BLaER1 treated with 17β-estradiol and CSF1 and Interleukin-3, amounts not matched to agents 10 nM and 100 nM (cell line): ENCODE measurements around the gene KCNK6.

ENCODE experiments used
- H3K27ac ChIP-seq, 11 experiments: shearing (Covaris generic); formaldehyde crosslinking; 2 replicates each; pipeline ENCODE4 v1.8.1; 2022
- H3K27me3 ChIP-seq, 11 experiments: shearing (Covaris generic); formaldehyde crosslinking; 2 replicates each; pipeline ENCODE4 v1.8.1; 2022
- H3K36me3 ChIP-seq, 11 experiments: shearing (Covaris generic); formaldehyde crosslinking; 2 replicates each; pipeline ENCODE4 v1.8.1; 2022
- H3K4me1 ChIP-seq, 10 experiments: shearing (Covaris generic); formaldehyde crosslinking; 2 replicates each; pipeline ENCODE4 v1.8.1; 2022
- H3K4me2 ChIP-seq, 11 experiments: shearing (Covaris generic); formaldehyde crosslinking; 2 replicates each; pipeline ENCODE4 v1.8.1; 2022
- H3K4me3 ChIP-seq, 10 experiments: shearing (Covaris generic); formaldehyde crosslinking; 2 replicates each; pipeline ENCODE4 v1.8.1; 2022
- H3K9ac ChIP-seq, 11 experiments: shearing (Covaris generic); formaldehyde crosslinking; 2 replicates each; pipeline ENCODE4 v1.8.1; 2022
- H3K9me3 ChIP-seq, 11 experiments: shearing (Covaris generic); formaldehyde crosslinking; replicated peaks in 1 of 11; 2 replicates each; pipeline ENCODE4 v1.8.1; 2022
- H4K20me1 ChIP-seq, 11 experiments: shearing (Covaris generic); formaldehyde crosslinking; 2 replicates each; pipeline ENCODE4 v1.8.1; 2022
- Cebpa-rat ChIP-seq, 11 experiments: shearing (Covaris generic); IDR thresholded peaks; 2 replicates each; pipeline ENCODE4 v1.8.1; 2022

The KCNK6 gene

DNA sequence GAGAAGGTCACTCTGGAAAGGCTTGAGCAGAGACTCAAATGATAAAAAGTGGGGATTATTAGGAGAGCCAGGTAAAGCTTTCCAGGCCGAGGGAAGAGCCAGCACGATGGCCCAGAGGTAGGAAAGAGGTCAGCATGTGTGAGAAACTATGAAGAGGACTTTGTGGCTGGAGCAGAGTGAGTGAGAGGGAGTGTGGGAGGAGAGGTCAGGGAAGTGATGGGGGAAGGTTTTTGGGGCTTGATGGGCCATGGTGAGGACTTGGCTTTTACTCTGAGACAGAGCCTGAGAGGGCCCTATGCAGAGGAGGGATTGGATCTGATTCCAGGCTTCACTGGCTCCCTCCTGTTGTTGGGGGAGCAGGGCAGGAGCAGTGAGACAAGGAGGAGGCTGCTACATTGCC, 21.3 kb downstream of the KCNK6 start:
- Histone ChIP-seq H3K9ac (no peak overlapping the region), H3K4me1 (peaks cover 6 to 10% (median 9%) of the 10 kb centered on the region in 10 experiments; a peak in 19 of 20 replicates), H3K9me3 (no peaks in the 10 kb centered on the region), H4K20me1 (no peaks in the 10 kb centered on the region; a peak in 1 of 22 replicates), H3K4me3 (no peak overlapping the region), H3K4me2 (no peak overlapping the region), H3K36me3 (no peaks in the 10 kb centered on the region; a peak in 2 of 22 replicates), H3K27me3 (no peaks in the 10 kb centered on the region), H3K27ac (no peak overlapping the region)
- TF ChIP-seq Cebpa-rat (IDR thresholded peaks at IDR 0.05), result no peak

DNA sequence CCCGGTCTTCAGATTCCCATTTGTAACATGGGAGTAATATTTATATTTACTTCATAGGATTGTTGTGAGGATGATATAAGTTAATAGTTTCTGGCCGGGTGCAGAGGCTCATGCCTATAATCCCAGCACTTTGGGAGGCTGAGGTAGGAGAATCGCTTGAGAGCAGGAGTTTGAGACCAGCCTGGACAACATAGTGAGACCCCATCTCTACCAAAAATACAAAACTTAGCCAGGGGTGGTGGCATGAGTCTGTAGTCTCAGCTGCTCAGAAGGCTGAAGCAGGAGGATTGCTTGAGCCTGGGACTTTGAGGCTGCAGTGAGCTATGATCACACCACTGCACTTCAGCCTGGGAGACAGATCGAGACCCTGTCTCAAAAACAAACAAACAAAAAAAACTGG, 27.2 kb downstream of the KCNK6 start:
- Histone ChIP-seq H3K27me3 (no peaks in the 10 kb centered on the region), H3K27ac (no peak overlapping the region), H3K36me3 (no peaks in the 10 kb centered on the region; a peak in 2 of 22 replicates), H3K4me2 (no peak overlapping the region), H4K20me1 (no peaks in the 10 kb centered on the region), H3K4me3 (no peak overlapping the region), H3K9ac (no peak overlapping the region), H3K9me3 (no peaks in the 10 kb centered on the region), H3K4me1 (peaks cover 0 to 4% (median 2%) of the 10 kb centered on the region in 10 experiments; a peak in 13 of 20 replicates)
- no peak for TF ChIP-seq Cebpa-rat (IDR thresholded peaks at IDR 0.05)

DNA sequence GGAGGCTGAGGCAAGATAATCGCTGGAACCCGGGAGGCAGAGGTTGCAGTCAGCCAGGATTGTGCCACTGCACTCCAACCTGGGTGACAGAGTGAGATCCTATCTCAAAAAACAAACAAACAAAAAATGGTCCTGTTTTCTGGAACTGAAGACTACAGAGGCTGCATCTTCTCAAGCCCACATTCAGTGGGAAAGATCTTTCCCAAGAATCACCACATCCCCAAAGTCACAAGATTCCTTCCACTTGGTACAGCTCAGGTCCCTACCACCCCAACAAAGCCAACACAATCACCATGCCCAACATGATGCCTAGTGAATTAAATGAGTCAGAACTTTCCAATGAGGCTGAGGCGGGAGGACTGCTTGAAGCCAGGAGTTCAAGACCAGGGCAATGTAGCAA, 31.2 kb downstream of the KCNK6 start:
- H3K9ac ChIP-seq, result no peak overlapping the region
- TF ChIP-seq Cebpa-rat (IDR thresholded peaks at IDR 0.05), result no peak
- no peaks in the 10 kb centered on the region for H3K36me3 ChIP-seq
- H3K9me3 ChIP-seq, result no peaks in the 10 kb centered on the region
- no peak overlapping the region for H3K27ac ChIP-seq
- no peaks in the 10 kb centered on the region for H3K27me3 ChIP-seq
- H3K4me1 ChIP-seq, result peaks cover 0 to 17% (median 12%) of the 10 kb centered on the region in 10 experiments; a peak in 14 of 20 replicates
- no peak overlapping the region for H3K4me2 ChIP-seq
- no peaks in the 10 kb centered on the region for H4K20me1 ChIP-seq
- no peak overlapping the region for H3K4me3 ChIP-seq

DNA sequence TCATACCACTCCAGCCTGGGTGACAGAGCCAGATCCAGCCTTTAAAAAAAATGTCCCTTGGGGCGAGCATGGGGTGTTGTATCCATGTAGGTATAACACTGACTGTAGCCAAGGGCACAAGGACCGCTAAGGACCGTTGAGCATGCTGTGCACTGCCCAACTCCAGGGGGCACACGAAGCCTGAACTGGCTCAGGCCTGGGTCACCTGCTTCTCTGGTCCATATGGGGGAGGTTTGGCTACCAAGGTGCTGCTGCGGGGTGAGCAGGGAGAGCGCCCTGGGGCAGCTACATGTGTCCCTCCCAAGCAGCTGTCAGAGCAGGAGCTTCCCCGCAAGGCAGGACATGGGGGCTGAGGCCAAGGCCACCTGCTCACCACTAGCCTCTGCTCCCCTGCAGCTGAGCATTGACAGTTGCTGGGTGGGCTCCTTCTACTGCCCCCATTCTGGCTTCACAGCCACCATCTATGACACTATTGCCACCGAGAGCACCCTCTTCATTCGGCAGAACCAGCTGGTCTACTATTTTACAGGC, 32.3 kb downstream of the KCNK6 start:
- H3K9me3 ChIP-seq, result no peaks in the 10 kb centered on the region
- no peaks in the 10 kb centered on the region for H3K36me3 ChIP-seq
- peak overlapping the region in 8 of 11 experiments; percentile 10 to 64 (median 52); a peak in 14 of 22 replicates for H3K4me2 ChIP-seq
- peaks cover 0 to 17% (median 12%) of the 10 kb centered on the region in 10 experiments; a peak in 14 of 20 replicates for H3K4me1 ChIP-seq
- peaks cover 0 to 8% (median 0%) of the 10 kb centered on the region in 11 experiments; a peak in 1 of 22 replicates for H4K20me1 ChIP-seq
- no peak overlapping the region for H3K27ac ChIP-seq
- H3K4me3 ChIP-seq, result no peak overlapping the region
- peak overlapping the region in 1 of 11 experiments; percentile 29; a peak in 1 of 22 replicates for H3K9ac ChIP-seq
- no peaks in the 10 kb centered on the region for H3K27me3 ChIP-seq
- TF ChIP-seq Cebpa-rat (IDR thresholded peaks at IDR 0.05), result no peak

DNA sequence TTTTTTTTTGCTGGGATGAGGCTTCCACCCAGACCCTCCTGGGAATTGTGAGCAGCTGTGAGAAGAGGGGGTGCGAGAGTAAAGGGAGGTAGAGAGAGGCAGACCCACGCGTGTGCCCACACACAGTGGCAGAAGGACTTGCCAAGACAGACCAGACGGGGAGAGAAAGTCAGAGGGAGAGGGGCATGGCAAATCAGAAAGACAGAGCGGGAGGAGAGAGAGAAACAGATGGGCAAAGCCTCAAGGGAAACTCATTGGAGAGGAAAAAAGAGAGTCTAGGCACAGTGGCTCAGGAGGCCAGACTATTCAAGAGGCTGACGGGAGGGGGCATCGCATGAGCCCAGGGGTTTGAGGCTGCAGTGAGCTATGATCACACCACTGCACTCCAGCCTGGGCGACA, 33.0 kb downstream of the KCNK6 start:
- no peak for TF ChIP-seq Cebpa-rat (IDR thresholded peaks at IDR 0.05)
- Histone ChIP-seq H3K27ac (no peak overlapping the region), H3K36me3 (no peaks in the 10 kb centered on the region), H3K9me3 (no peaks in the 10 kb centered on the region), H3K27me3 (no peaks in the 10 kb centered on the region), H3K4me2 (peak overlapping the region in 8 of 11 experiments; percentile 10 to 64 (median 52); a peak in 15 of 22 replicates), H3K9ac (peak overlapping the region in 2 of 11 experiments; percentile 15 to 29; a peak in 2 of 22 replicates), H4K20me1 (peaks cover 0 to 11% (median 0%) of the 10 kb centered on the region in 11 experiments; a peak in 1 of 22 replicates), H3K4me3 (no peak overlapping the region), H3K4me1 (peaks cover 0 to 17% (median 12%) of the 10 kb centered on the region in 10 experiments; a peak in 14 of 20 replicates)

DNA sequence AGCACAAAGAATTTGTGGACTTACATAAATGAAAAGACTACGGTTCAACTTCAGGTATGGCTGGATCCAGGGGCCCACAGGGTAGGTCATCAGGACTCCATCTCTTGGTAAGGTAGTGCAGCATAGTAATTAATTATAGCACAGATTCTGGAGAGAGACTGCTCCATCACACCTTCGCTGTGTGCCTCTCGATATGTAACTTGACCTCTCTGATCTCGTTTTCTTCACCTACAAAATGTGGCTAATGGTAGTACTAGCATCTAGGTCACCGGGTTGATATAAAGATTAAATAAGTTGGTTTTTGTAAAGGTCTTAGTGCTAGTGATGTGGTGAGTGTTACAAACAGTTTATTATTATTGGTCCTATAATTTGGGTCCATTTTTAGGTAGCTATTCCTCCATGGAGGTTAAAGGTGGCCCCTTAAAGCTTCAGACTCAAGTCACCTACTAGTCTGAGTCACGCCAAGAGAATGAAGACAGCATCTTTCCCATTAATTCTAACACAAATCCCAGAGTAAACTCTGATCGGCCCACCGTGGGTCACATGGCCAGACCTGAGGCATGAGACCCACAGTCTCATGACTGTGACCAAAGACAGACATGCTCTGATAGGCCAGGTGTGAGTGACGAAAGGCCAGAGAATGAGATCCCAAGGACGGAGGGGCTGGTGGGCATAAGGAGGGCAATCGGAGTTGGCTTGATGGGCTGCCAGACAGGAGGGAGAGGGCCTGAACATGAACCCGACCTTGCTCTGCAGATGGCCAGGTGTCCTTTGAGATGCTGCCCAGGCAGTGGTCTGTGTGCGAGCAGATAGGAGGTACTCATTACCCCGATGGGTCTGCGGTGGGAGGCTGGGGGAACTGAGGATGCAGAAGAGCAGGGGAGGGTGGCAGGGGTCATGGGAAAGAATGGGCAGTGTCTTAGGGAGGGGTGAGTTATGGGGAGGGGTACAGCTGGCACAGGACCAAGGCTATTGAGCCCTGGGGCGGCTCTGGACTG, 36.4 kb downstream of the KCNK6 start:
- H3K9ac ChIP-seq, result no peak overlapping the region
- no peaks in the 10 kb centered on the region for H3K9me3 ChIP-seq
- peaks cover 3 to 20% (median 13%) of the 10 kb centered on the region in 10 experiments; a peak in 18 of 20 replicates for H3K4me1 ChIP-seq
- no peak overlapping the region for H3K4me3 ChIP-seq
- H3K36me3 ChIP-seq, result no peaks in the 10 kb centered on the region
- no peak overlapping the region for H3K27ac ChIP-seq
- peaks cover 5 to 24% (median 15%) of the 10 kb centered on the region in 11 experiments for H3K27me3 ChIP-seq
- no peak overlapping the region for H3K4me2 ChIP-seq
- H4K20me1 ChIP-seq, result peaks cover 0 to 11% (median 0%) of the 10 kb centered on the region in 11 experiments; a peak in 5 of 22 replicates
- TF ChIP-seq Cebpa-rat (IDR thresholded peaks at IDR 0.05), result no peak

DNA sequence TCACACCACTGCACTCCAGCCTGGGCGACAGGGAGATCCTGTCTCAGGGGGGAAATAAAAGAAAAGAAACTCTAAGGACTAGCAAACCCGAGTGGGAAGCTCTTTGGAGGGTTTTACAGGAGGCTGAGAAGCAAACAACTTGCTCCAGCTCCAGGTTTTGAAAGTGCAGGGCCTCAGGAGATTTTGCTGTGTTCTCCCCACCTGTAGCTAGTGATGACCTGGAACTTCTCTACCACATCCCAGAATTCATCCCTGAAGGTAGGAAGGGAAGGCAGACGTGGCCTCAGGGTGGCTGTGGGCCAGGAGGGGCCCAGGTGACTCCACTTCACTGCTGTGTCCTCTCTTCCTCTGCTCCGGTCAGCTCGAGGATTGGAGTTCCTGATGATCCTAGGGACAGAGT, 38.4 kb downstream of the KCNK6 start:
- H3K36me3 ChIP-seq, result no peaks in the 10 kb centered on the region
- H3K4me1 ChIP-seq, result peaks cover 7 to 16% (median 13%) of the 10 kb centered on the region in 10 experiments; a peak in 19 of 20 replicates
- H4K20me1 ChIP-seq, result peaks cover 0 to 11% (median 0%) of the 10 kb centered on the region in 11 experiments; a peak in 5 of 22 replicates
- TF ChIP-seq Cebpa-rat (IDR thresholded peaks at IDR 0.05), result no peak
- no peaks in the 10 kb centered on the region for H3K9me3 ChIP-seq
- peaks cover 8 to 30% (median 22%) of the 10 kb centered on the region in 11 experiments for H3K27me3 ChIP-seq
- no peak overlapping the region for H3K9ac ChIP-seq
- H3K4me3 ChIP-seq, result no peak overlapping the region
- no peak overlapping the region for H3K4me2 ChIP-seq
- H3K27ac ChIP-seq, result no peak overlapping the region

DNA sequence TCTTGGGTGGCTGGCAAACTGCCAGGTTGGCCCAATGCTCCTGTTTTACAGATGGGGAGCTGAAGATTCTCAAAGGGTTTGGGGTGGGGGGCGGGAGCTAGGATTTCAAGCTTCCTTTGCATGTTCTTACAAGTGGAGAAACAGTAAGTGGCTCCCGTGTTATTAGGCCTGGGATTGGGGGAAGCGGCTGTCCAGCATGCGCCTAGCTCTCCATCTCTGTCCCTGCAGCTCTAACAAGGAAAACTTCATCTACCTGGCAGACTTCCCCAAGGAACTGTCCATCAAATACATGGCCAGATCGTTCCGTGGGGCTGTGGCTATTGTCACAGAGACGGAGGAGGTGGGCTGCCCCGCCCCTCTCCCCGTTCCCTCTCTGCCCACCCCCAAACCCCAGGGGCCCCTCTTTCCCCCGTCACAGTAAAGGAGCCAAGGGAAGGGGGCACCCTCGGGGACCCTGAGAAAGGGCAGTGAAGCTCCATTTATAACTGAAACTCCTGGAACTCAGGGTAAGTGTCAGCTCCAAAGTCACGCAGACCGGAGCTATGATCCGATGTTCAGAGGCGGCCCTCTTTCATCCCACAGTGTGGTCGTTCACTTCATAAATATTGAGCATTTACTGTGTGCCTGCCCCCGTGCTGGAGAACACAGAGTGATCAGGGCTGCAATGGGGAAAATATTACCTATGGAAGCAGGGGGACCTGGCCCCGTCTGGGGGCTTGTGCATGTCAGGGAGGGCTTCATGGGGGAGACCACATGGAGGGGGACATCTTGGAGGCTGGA, 39.8 kb downstream of the KCNK6 start:
- H3K27ac ChIP-seq, result no peak overlapping the region
- H3K4me1 ChIP-seq, result peaks cover 7 to 17% (median 15%) of the 10 kb centered on the region in 10 experiments; a peak in 19 of 20 replicates
- no peak overlapping the region for H3K4me3 ChIP-seq
- H3K27me3 ChIP-seq, result peaks cover 8 to 30% (median 22%) of the 10 kb centered on the region in 11 experiments
- no peak overlapping the region for H3K4me2 ChIP-seq
- TF ChIP-seq Cebpa-rat (IDR thresholded peaks at IDR 0.05), result no peak
- H3K36me3 ChIP-seq, result no peaks in the 10 kb centered on the region
- H3K9me3 ChIP-seq, result peaks cover 1 to 6% (median 4%) of the 10 kb centered on the region in 11 experiments; a peak in 20 of 22 replicates
- no peak overlapping the region for H3K9ac ChIP-seq
- H4K20me1 ChIP-seq, result peaks cover 0 to 11% (median 0%) of the 10 kb centered on the region in 11 experiments; a peak in 5 of 22 replicates
